T-cell (primary cell): ENCODE results near the gene PITX1. TPM values are rescaled to one million over a fixed set of nuclear protein-coding genes. Genes with fewer than 3 reads are reported as not detected.
"Not testable (repeated sequence)": the region's sequence is repeated elsewhere in the genome, so short reads cannot be mapped to it uniquely, and the experiment has no call there.

Experiments used
- ATAC-seq, 4 experiments: fragments of 200-7000 bp in 3 of 4; fragments of 150-1000 bp in 1 of 4; cut with Tn5 transposase; replicated peaks in 1 of 4; 1 replicate in 3 of 4; 2 replicates in 1 of 4; pipeline ENCODE4 v1.10.0; 2021; ENCODE audit warnings: moderate library complexity in 3 of 4, mild to moderate bottlenecking in 2 of 4, moderate number of reproducible peaks in 1 of 4
- CTCF ChIA-PET, 2 donors: fragments of 300-600 bp; sonication (Branson Sonifier 250); formaldehyde crosslinking; loops; one replicate each; lab custom pipeline; 2022; ENCODE audit warnings: antibody characterized with exemption in 2 of 2; lab: Charles Lee
- POLR2A ChIA-PET, 2 donors: fragments of 300-600 bp; sonication (Branson Sonifier 250); formaldehyde crosslinking; loops; one replicate each; lab custom pipeline; 2022; ENCODE audit warnings: antibody characterized with exemption in 2 of 2; lab: Charles Lee
- DNase-seq, 35 experiments: peaks; one replicate each; pipeline versions ENCODE4 v3.0.0 to v3.0.0-alpha.2; 2013 to 2023
- H3K27ac ChIP-seq: one replicate; pipeline ENCODE4 v1.5.1; 2013; ENCODE audit warnings: low read length
- H3K27me3 ChIP-seq, 2 experiments: replicated peaks in 1 of 2; 1 replicate in 1 of 2; 2 replicates in 1 of 2; pipeline versions ENCODE4 v1.6.1 to v1.7.0; 2013; ENCODE audit warnings: low read length in 1 of 2, mixed read lengths in 1 of 2; ENCODE audit not compliant: control insufficient read depth in 2 of 2, insufficient read depth in 2 of 2; ENCODE audit errors: extremely low read depth in 1 of 2
- H3K36me3 ChIP-seq, 2 donors: 1 replicate in 1 of 2; 2 replicates in 1 of 2; pipeline versions ENCODE4 v1.6.1 to v1.7.0; 2013; ENCODE audit warnings: low read length in 1 of 2; ENCODE audit not compliant: control insufficient read depth in 2 of 2, insufficient read depth in 1 of 2; ENCODE audit errors: extremely low read depth in 1 of 2
- H3K4me1 ChIP-seq, 2 experiments: 1 replicate in 1 of 2; 2 replicates in 1 of 2; pipeline versions ENCODE4 v1.6.1 to v1.7.0; 2013; ENCODE audit warnings: low read length in 2 of 2, mixed read lengths in 1 of 2; ENCODE audit not compliant: insufficient read depth in 2 of 2, control insufficient read depth in 1 of 2; ENCODE audit errors: extremely low read depth in 1 of 2
- H3K4me3 ChIP-seq, 2 donors: 1 replicate in 1 of 2; 2 replicates in 1 of 2; pipeline versions ENCODE4 v1.5.1 to v1.7.0; 2013; ENCODE audit warnings: mild to moderate bottlenecking in 2 of 2, low read length in 1 of 2, moderate library complexity in 1 of 2; ENCODE audit not compliant: control insufficient read depth in 1 of 2; ENCODE audit errors: extremely low read depth in 1 of 2
- H3K9me3 ChIP-seq: 2 replicates; pipeline ENCODE4 v1.7.0; 2013
- H3K27ac Mint-ChIP-seq, 2 donors: one replicate each; pipeline ENCODE4 v1.8.0; 2020 to 2021; ENCODE audit warnings: mild to moderate bottlenecking in 2 of 2, mixed read lengths in 2 of 2
- H3K27me3 Mint-ChIP-seq, 2 donors: one replicate each; pipeline ENCODE4 v1.8.0; 2021 to 2022; ENCODE audit warnings: mixed read lengths in 2 of 2
- H3K36me3 Mint-ChIP-seq: one replicate; pipeline ENCODE4 v1.8.0; 2021; ENCODE audit warnings: mixed read lengths
- H3K4me1 Mint-ChIP-seq, 3 donors: one replicate each; pipeline ENCODE4 v1.8.0; 2020 to 2022; ENCODE audit warnings: mixed read lengths in 3 of 3, mild to moderate bottlenecking in 1 of 3
- H3K4me3 Mint-ChIP-seq, 3 donors: one replicate each; pipeline ENCODE4 v1.8.0; 2020 to 2022; ENCODE audit warnings: mild to moderate bottlenecking in 3 of 3, mixed read lengths in 3 of 3, moderate library complexity in 3 of 3
- H3K9me3 Mint-ChIP-seq, 3 donors: one replicate each; pipeline ENCODE4 v1.8.0; 2020 to 2022; ENCODE audit warnings: mixed read lengths in 3 of 3
- WGBS: methylation state at CpG from one replicate; pipeline ENCODE4 v1.1.5; 2013; ENCODE audit warnings: missing lambda C conversion rate; ENCODE audit not compliant: insufficient coverage; 5-methylcytosine and 5-hydroxymethylcytosine counted together
- total RNA-seq, 35 experiments: library from RNA in 6 of 35; stranded (reverse) in 6 of 35; fragments of 120-200 nt in 1 of 35; gene quantifications; one replicate each; pipeline versions ENCODE4 v1.2.1 to v1.2.4 and lab custom pipeline; 2013 to 2026

PITX1 gene
- total RNA-seq, 5 donors from 2014 or later (not counting 1 experiment from before 2014, with no cell fraction given) = 0.32 to 0.38 TPM; not detected in 3

DNA sequence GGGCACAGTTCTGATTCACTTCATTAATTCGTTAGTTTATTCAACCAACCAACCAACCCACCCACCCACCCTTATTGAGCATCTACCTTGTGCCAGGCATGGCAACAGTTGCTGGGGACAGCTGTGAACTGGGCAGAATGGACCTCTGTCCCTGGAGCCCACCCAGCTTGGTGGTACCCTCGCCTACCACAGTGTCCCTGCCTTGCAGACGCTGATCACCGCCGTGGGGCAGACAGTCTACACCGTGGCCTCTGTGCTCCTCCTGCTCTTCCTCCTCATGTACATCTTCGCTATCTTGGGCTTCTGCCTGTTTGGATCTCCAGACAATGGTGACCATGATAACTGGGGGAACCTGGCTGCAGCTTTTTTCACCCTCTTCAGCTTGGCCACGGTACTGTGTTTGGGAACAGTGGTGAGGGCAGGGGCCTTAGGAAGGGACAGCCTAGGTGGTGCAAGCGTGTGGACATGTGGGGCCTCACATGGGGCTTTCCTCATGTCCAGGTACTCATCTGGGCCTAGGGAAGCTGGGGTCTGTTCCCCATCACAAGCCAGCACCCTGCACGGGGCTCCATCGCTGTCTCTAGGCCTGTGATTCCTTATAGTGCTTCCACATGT lies 26.2 kb downstream of the PITX1 start:
- Histone ChIP-seq H3K4me3 (no peak overlapping the region), H3K36me3 (no peaks in the 10 kb centered on the region), H3K4me1 (no peaks in the 10 kb centered on the region), H3K27me3 (peaks cover 0 to 16% of the 10 kb centered on the region in 2 experiments), H3K27ac (no peak overlapping the region), H3K9me3 (no peaks in the 10 kb centered on the region)
- H3K4me1 Mint-ChIP-seq = no peaks in the 10 kb centered on the region
- POLR2A ChIA-PET = no interaction called here
- 77% methylated on average over 5 of the region's 11 CpGs for WGBS
- DNase-seq (no peak), ATAC-seq (no peak)
- no peak overlapping the region for H3K4me3 Mint-ChIP-seq
- CTCF ChIA-PET = no interaction called here
- peaks cover 0 to 1% of the 10 kb centered on the region in 2 donors for H3K27me3 Mint-ChIP-seq
- peaks cover 20% of the 10 kb centered on the region for H3K36me3 Mint-ChIP-seq
- H3K27ac Mint-ChIP-seq = no peak overlapping the region
- no peaks in the 10 kb centered on the region for H3K9me3 Mint-ChIP-seq

DNA sequence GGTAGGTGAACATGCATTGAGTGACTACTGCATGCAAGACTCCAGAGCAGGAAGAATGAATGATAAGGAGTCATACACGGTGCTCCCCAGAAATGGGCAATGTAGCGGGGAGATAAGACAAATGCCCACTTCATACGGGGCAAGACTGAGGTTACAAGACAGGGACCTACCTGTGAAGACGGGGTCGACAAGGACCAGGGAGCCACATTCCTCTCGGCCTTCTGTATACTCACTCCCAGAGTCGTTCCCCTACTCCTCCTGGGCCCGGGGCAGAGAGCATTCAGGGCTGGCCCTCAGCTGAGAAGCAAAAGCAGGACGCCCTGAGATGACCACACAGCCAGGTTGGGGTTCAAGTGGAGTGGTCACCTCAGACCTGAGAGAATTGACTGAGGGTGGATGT lies 26.7 kb downstream of the PITX1 start:
- POLR2A ChIA-PET = no interaction called here
- no peaks in the 10 kb centered on the region for H3K4me1 Mint-ChIP-seq
- no peak overlapping the region for H3K27ac ChIP-seq
- no peak for ATAC-seq
- peaks cover 0 to 1% of the 10 kb centered on the region in 2 donors for H3K27me3 Mint-ChIP-seq
- DNase-seq = no peak
- no peak overlapping the region for H3K27ac Mint-ChIP-seq
- no peaks in the 10 kb centered on the region for H3K9me3 Mint-ChIP-seq
- WGBS = 84% methylated on average over 6 of the region's 9 CpGs
- H3K4me3 Mint-ChIP-seq = no peak overlapping the region
- H3K4me3 ChIP-seq = no peak overlapping the region
- peaks cover 24% of the 10 kb centered on the region for H3K36me3 Mint-ChIP-seq
- CTCF ChIA-PET = no interaction called here
- no peaks in the 10 kb centered on the region for H3K4me1 ChIP-seq
- peaks cover 0 to 16% of the 10 kb centered on the region in 2 experiments for H3K27me3 ChIP-seq
- no peaks in the 10 kb centered on the region for H3K36me3 ChIP-seq
- H3K9me3 ChIP-seq = no peaks in the 10 kb centered on the region

DNA sequence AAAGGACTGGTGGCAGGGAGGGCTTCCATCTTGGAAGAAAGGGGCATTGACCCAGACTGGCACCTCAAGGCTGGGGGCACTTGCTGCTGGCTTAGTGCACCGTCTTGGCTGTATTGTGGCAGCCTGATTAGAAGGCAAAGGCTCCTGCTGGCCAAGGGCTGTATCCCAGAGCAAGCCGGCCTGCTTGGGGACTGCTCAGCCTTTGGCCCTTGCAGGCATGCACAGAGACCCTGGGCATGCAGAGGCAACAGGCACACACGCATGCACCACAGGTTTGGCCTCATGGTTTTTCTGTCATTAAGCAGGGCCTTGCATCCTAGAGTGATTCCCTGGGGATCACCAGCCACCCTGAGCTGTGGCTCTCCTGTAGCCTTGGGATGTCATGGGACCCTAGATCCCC lies 29.0 kb downstream of the PITX1 start:
- ChIA-PET POLR2A (no interaction called here), CTCF (no interaction called here)
- ATAC-seq (no peak), DNase-seq (no peak)
- 78% methylated on average over 3 of the region's 3 CpGs for WGBS
- Mint-ChIP-seq H3K4me3 (no peak overlapping the region), H3K9me3 (no peaks in the 10 kb centered on the region), H3K27ac (no peak overlapping the region), H3K27me3 (peaks cover 0 to 1% of the 10 kb centered on the region in 2 donors), H3K4me1 (no peaks in the 10 kb centered on the region), H3K36me3 (peaks cover 28% of the 10 kb centered on the region)
- no peaks in the 10 kb centered on the region for H3K4me1 ChIP-seq
- no peaks in the 10 kb centered on the region for H3K9me3 ChIP-seq
- no peaks in the 10 kb centered on the region for H3K36me3 ChIP-seq
- no peak overlapping the region for H3K4me3 ChIP-seq
- no peak overlapping the region for H3K27ac ChIP-seq
- H3K27me3 ChIP-seq = peaks cover 0 to 10% of the 10 kb centered on the region in 2 experiments

DNA sequence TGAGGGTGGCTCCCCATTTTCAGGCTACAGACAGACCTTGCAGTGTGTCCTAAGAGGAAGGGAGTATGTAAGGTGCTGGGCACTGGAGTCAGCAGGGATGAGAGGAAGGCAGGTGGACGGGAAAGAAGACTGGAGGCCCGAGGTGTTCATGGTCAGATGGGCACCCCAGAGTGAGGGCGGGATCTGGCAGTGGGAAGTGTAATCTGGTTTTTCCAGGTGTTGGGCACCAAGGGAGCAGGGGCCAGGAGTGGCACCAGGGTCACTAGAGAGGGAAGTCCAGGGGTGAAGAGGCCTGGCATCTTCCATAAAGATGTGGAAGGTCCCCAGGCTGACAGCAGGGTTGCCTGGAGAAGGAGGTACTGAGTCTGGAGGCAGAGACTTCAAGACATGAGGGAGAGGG lies 29.7 kb downstream of the PITX1 start:
- no peak overlapping the region for H3K27ac Mint-ChIP-seq
- H3K9me3 Mint-ChIP-seq = no peaks in the 10 kb centered on the region
- peaks cover 0 to 1% of the 10 kb centered on the region in 2 donors for H3K27me3 Mint-ChIP-seq
- no peaks in the 10 kb centered on the region for H3K4me1 Mint-ChIP-seq
- no peaks in the 10 kb centered on the region for H3K4me1 ChIP-seq
- no peak overlapping the region for H3K27ac ChIP-seq
- POLR2A ChIA-PET = no interaction called here
- peaks cover 0 to 10% of the 10 kb centered on the region in 2 experiments for H3K27me3 ChIP-seq
- H3K36me3 Mint-ChIP-seq = peaks cover 24% of the 10 kb centered on the region
- WGBS = 89% methylated on average over 3 of the region's 3 CpGs
- no peak for DNase-seq
- H3K4me3 ChIP-seq = no peak overlapping the region
- H3K36me3 ChIP-seq = no peaks in the 10 kb centered on the region
- H3K9me3 ChIP-seq = no peaks in the 10 kb centered on the region
- CTCF ChIA-PET = no interaction called here
- no peak overlapping the region for H3K4me3 Mint-ChIP-seq
- no peak for ATAC-seq

DNA sequence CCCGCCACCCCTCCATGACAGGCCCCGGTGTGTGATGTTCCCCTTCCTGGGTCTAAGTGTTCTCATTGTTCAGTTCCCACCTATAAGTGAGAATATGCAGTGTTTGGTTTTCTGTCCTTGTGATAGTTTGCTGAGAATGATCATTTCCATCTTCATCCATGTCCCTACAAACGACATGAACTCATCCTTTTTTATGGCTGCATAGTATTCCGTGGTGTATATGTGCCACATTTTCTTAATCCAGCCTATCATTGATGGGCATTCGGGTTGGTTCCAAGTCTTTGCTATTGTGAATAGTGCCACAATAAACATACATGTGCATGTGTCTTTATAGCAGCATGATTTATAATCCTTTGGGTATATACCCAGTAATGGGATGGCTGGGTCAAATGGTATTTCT lies 36.0 kb downstream of the PITX1 start:
- H3K27ac Mint-ChIP-seq, H3K4me1 Mint-ChIP-seq, H3K4me3 ChIP-seq, H3K4me3 Mint-ChIP-seq, POLR2A ChIA-PET, H3K27me3 ChIP-seq, ATAC-seq, H3K4me1 ChIP-seq, H3K9me3 ChIP-seq, H3K9me3 Mint-ChIP-seq, H3K36me3 ChIP-seq, CTCF ChIA-PET, DNase-seq, H3K27ac ChIP-seq, H3K27me3 Mint-ChIP-seq: not testable (repeated sequence)
- peaks cover 13% of the 10 kb centered on the region for H3K36me3 Mint-ChIP-seq
- no CpG with 5 or more reads among the region's 5 CpGs for WGBS

DNA sequence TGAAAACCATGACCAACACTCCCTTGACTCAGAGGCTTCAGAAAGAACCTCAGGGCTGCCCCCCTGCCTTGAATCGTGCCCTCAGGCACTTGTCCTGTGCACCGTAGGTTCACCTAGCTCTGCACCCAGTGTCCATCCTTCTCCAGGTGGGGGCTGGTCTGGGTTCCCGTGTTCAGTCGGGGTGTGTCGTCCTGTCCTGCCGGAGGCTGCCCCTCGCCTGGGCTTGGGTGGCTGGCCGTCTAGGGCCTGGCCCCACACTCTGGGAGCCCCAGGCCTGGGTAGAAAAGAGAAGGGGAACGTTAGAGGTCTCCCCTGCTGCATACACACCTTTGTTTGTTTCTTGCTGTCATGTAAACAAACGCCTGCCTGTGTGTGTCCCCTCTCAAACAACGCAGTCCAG lies 37.0 kb downstream of the PITX1 start:
- Histone ChIP-seq H3K4me3 (no peak overlapping the region), H3K27ac (no peak overlapping the region), H3K36me3 (no peaks in the 10 kb centered on the region), H3K27me3 (no peaks in the 10 kb centered on the region), H3K9me3 (no peaks in the 10 kb centered on the region), H3K4me1 (no peaks in the 10 kb centered on the region)
- no peak for ATAC-seq
- H3K9me3 Mint-ChIP-seq = no peaks in the 10 kb centered on the region
- ChIA-PET POLR2A (no interaction called here), CTCF (no interaction called here)
- no peak overlapping the region for H3K27ac Mint-ChIP-seq
- H3K4me1 Mint-ChIP-seq = peaks cover 0 to 5% (median 0%) of the 10 kb centered on the region in 3 donors
- H3K4me3 Mint-ChIP-seq = no peak overlapping the region
- WGBS = 81% methylated on average over 3 of the region's 11 CpGs
- peaks cover 8% of the 10 kb centered on the region for H3K36me3 Mint-ChIP-seq
- DNase-seq = no peak
- H3K27me3 Mint-ChIP-seq = no peaks in the 10 kb centered on the region
